GM23338 (cell line): ENCODE measurements around the gene MPPED2. TPM values are rescaled to one million over a fixed set of nuclear protein-coding genes. Genes with fewer than 3 reads are reported as not detected.

Source experiments
- ATAC-seq: fragments of 200-7000 bp; cut with Tn5 transposase; 3 replicates; pipeline ENCODE4 v1.9.1; 2020
- DNase-seq: peaks from one replicate; pipeline ENCODE4 v3.0.0-alpha.2; 2015; ENCODE audit warnings: low spot score
- H2AFZ ChIP-seq: fragments of 200-600 bp; sonication (generic); 2 replicates; pipeline ENCODE4 v1.8.0; 2016; ENCODE audit warnings: antibody characterized with exemption, mild to moderate bottlenecking, moderate library complexity
- H3F3A ChIP-seq: fragments of 200-600 bp; sonication (generic); replicated peaks from 2 replicates; pipeline ENCODE4 v1.8.0; 2017; ENCODE audit warnings: antibody characterized with exemption, mixed run types, low read depth
- H3K27ac ChIP-seq: fragments of 200-600 bp; sonication (generic); 2 replicates; pipeline ENCODE4 v1.6.1; 2016; ENCODE audit warnings: low read depth
- H3K27me3 ChIP-seq: fragments of 200-600 bp; sonication (generic); 2 replicates; pipeline ENCODE4 v1.8.0; 2016; ENCODE audit warnings: mild to moderate bottlenecking, mixed run types, moderate library complexity; ENCODE audit not compliant: insufficient read depth
- H3K36me3 ChIP-seq: fragments of 200-600 bp; sonication (generic); 2 replicates; pipeline ENCODE4 v1.8.0; 2016; ENCODE audit warnings: mild to moderate bottlenecking; ENCODE audit not compliant: insufficient read depth
- H3K4me1 ChIP-seq: fragments of 200-600 bp; sonication (generic); 2 replicates; pipeline ENCODE4 v1.8.0; 2016; ENCODE audit warnings: mild to moderate bottlenecking, moderate library complexity; ENCODE audit not compliant: insufficient read depth
- H3K4me2 ChIP-seq: fragments of 200-600 bp; sonication (generic); 2 replicates; pipeline ENCODE4 v1.7.1; 2017; ENCODE audit warnings: mixed run types
- H3K4me3 ChIP-seq: fragments of 200-600 bp; sonication (generic); 2 replicates; pipeline ENCODE4 v1.6.1; 2016; ENCODE audit warnings: mixed run types
- H3K79me2 ChIP-seq: fragments of 200-600 bp; sonication (generic); replicated peaks from 2 replicates; pipeline ENCODE4 v1.8.0; 2017; ENCODE audit warnings: mild to moderate bottlenecking; ENCODE audit not compliant: insufficient read depth
- H3K9me2 ChIP-seq: fragments of 200-600 bp; sonication (generic); 2 replicates; pipeline ENCODE4 v1.8.0; 2017; ENCODE audit not compliant: insufficient read depth
- H4K20me1 ChIP-seq: fragments of 200-600 bp; sonication (generic); replicated peaks from 2 replicates; pipeline ENCODE4 v1.8.0; 2017; ENCODE audit warnings: mild to moderate bottlenecking; ENCODE audit not compliant: insufficient read depth
- H3K27ac Mint-ChIP-seq: 2 replicates; pipeline ENCODE4 v1.8.0; 2020; ENCODE audit warnings: inconsistent platforms, mild to moderate bottlenecking, moderate library complexity, mixed read lengths
- H3K27me3 Mint-ChIP-seq: 3 replicates; pipeline ENCODE4 v1.8.0; 2022; ENCODE audit warnings: low read depth, mild to moderate bottlenecking, moderate library complexity, mixed read lengths, inconsistent platforms; ENCODE audit not compliant: insufficient read depth, poor library complexity
- H3K36me3 Mint-ChIP-seq: 3 replicates; pipeline ENCODE4 v1.8.0; 2021; ENCODE audit warnings: low read depth, mild to moderate bottlenecking, inconsistent platforms, moderate library complexity, mixed read lengths
- H3K4me1 Mint-ChIP-seq: 3 replicates; pipeline ENCODE4 v1.8.0; 2020; ENCODE audit warnings: mild to moderate bottlenecking, inconsistent platforms, mixed read lengths
- H3K4me3 Mint-ChIP-seq: 3 replicates; pipeline ENCODE4 v1.8.0; 2021; ENCODE audit warnings: moderate library complexity, mild to moderate bottlenecking, inconsistent platforms, mixed read lengths
- H3K9me3 Mint-ChIP-seq: 3 replicates; pipeline ENCODE4 v1.8.0; 2020; ENCODE audit warnings: moderate library complexity, mild to moderate bottlenecking, inconsistent platforms, mixed read lengths
- CREB1 ChIP-seq: fragments of 250-450 bp; sonication (Bioruptor Pico); IDR thresholded peaks from 2 replicates; pipeline ENCODE4 v1.5.0; 2020; ENCODE audit warnings: low read depth, mild to moderate bottlenecking, moderate library complexity
- CTCF ChIP-seq, 2 experiments: fragments of 200-600 bp in 1 of 2; sonication (generic) in 1 of 2; conservative IDR thresholded peaks; 2 replicates each; pipeline versions ENCODE4 v1.5.1 to v1.6.1; 2016 to 2017; ENCODE audit warnings: antibody characterized with exemption in 2 of 2, low read depth in 2 of 2, mild to moderate bottlenecking in 2 of 2, moderate library complexity in 1 of 2
- ETS1 ChIP-seq: IDR thresholded peaks from 2 replicates; pipeline ENCODE4 v1.6.1; 2016; ENCODE audit warnings: antibody characterized with exemption
- EZH2 ChIP-seq: fragments of 200-600 bp; sonication (generic); IDR thresholded peaks from one replicate; pipeline ENCODE4 v1.8.0; 2017; ENCODE audit warnings: antibody characterized with exemption, mild to moderate bottlenecking, low read depth; ENCODE audit not compliant: unreplicated experiment
- EZH2phosphoT487 ChIP-seq: fragments of 200-600 bp; sonication (generic); IDR thresholded peaks from one replicate; pipeline ENCODE4 v1.8.1; 2018; ENCODE audit warnings: antibody characterized with exemption; ENCODE audit not compliant: unreplicated experiment
- JUNB ChIP-seq: IDR thresholded peaks from one replicate; pipeline ENCODE4 v1.6.1; 2016; ENCODE audit warnings: antibody characterized with exemption; ENCODE audit not compliant: unreplicated experiment
- NANOG ChIP-seq: IDR thresholded peaks from 2 replicates; pipeline ENCODE4 v1.6.1; 2016; ENCODE audit warnings: antibody characterized with exemption, borderline replicate concordance
- POLR2AphosphoS5 ChIP-seq: IDR thresholded peaks from 2 replicates; pipeline ENCODE4 v1.6.1; 2016; ENCODE audit warnings: antibody characterized with exemption, low read depth
- REST ChIP-seq: IDR thresholded peaks from one replicate; pipeline ENCODE4 v1.6.1; 2018; ENCODE audit warnings: antibody characterized with exemption; ENCODE audit not compliant: unreplicated experiment
- STAT1 ChIP-seq: IDR thresholded peaks from one replicate; pipeline ENCODE4 v1.6.1; 2016; ENCODE audit warnings: antibody characterized with exemption; ENCODE audit not compliant: unreplicated experiment
- ZNF114 ChIP-seq: fragments of 250-450 bp; sonication (Bioruptor Pico); IDR thresholded peaks from 2 replicates; pipeline ENCODE4 v1.5.0; 2020; ENCODE audit warnings: mild to moderate bottlenecking, moderate library complexity
- ZNF331 ChIP-seq: fragments of 250-450 bp; sonication (Bioruptor Pico); IDR thresholded peaks from 2 replicates; pipeline ENCODE4 v1.5.0; 2020; ENCODE audit warnings: low read depth, mild to moderate bottlenecking, moderate library complexity
- ZNF462 ChIP-seq: fragments of 250-450 bp; sonication (Bioruptor Pico); IDR thresholded peaks from 2 replicates; pipeline ENCODE4 v1.5.0; 2020; ENCODE audit warnings: mild to moderate bottlenecking, moderate library complexity
- polyA plus RNA-seq: library from polyadenylated mRNA; unstranded; fragments of >200 nt; fragmentation: Nextera tagmentation; extraction: Ambion mirVana; gene quantifications from 2 replicates; pipeline ENCODE4 v1.2.1, GENCODE V29; 2016
- total RNA-seq: library from RNA; depleted of rRNA; stranded (reverse); fragments of >200 nt; shearing (Covaris generic); gene quantifications from 2 replicates; pipeline ENCODE4 v1.2.3, GENCODE V29; 2014

Gene MPPED2
- total and polyA plus RNA-seq, 2 experiments from 2014 or later = 4.4 to 6.8 TPM

GRCh38 chr11:30619767-30620166 lies 33.6 kb upstream of the MPPED2 start:
- no peak overlapping the region for H3K27ac Mint-ChIP-seq
- Histone ChIP-seq H4K20me1 (no peaks in the 10 kb centered on the region), H3K36me3 (no peaks in the 10 kb centered on the region), H3K9me2 (no peaks in the 10 kb centered on the region), H3K4me2 (no peak overlapping the region), H2AFZ (no peak overlapping the region), H3K27me3 (no peaks in the 10 kb centered on the region), H3K27ac (no peak overlapping the region), H3F3A (no peaks in the 10 kb centered on the region), H3K4me3 (no peak overlapping the region), H3K4me1 (no peaks in the 10 kb centered on the region), H3K79me2 (no peaks in the 10 kb centered on the region)
- H3K4me3 Mint-ChIP-seq = no peak overlapping the region
- peaks cover 10% of the 10 kb centered on the region; the same call in 2 of the 3 replicates for H3K9me3 Mint-ChIP-seq
- TF ChIP-seq ETS1 (no peak), NANOG (no peak), ZNF114 (no peak), EZH2phosphoT487 (no peak), CTCF (conservative IDR thresholded peaks at IDR 0.05; ENCODE audit: low read depth in 2 of 2) (no peak), ZNF331 (CRISPR knock-in tag) (no peak), POLR2AphosphoS5 (no peak), ZNF462 (CRISPR knock-in tag) (no peak), REST (no peak), CREB1 (CRISPR knock-in tag) (no peak), JUNB (no peak), EZH2 (no peak), STAT1 (no peak)
- ATAC-seq (no peak), DNase-seq (no peak)
- H3K4me1 Mint-ChIP-seq = peaks cover 3% of the 10 kb centered on the region; the same call in 1 of the 3 replicates
- peaks cover 12% of the 10 kb centered on the region; the same call in 2 of the 3 replicates for H3K36me3 Mint-ChIP-seq
- peaks cover 1% of the 10 kb centered on the region for H3K27me3 Mint-ChIP-seq
